ENCODE measurements around the gene KIF6.

The KIF6 gene

DNA sequence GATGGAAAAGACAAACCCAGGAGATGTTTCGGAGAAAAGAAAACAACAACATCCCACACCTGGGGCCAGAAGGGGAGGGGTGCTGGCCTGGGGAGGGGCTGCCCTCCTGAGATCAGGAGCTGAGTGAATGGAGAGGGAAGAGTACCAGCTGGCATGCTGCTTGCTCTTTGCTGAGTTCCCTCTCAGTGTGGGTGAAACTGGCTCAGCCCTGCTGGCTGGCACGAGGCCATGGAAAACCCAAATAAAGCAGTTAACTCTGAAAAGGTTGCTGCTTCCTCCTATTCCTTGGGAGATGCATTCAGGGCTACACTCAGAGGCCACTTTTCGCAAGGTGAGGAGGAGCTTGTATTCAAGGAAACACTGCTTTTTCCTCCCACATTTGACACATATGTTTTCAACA is 394.7 kb downstream of the KIF6 start:
- TF ChIP-seq, protein P1, sequence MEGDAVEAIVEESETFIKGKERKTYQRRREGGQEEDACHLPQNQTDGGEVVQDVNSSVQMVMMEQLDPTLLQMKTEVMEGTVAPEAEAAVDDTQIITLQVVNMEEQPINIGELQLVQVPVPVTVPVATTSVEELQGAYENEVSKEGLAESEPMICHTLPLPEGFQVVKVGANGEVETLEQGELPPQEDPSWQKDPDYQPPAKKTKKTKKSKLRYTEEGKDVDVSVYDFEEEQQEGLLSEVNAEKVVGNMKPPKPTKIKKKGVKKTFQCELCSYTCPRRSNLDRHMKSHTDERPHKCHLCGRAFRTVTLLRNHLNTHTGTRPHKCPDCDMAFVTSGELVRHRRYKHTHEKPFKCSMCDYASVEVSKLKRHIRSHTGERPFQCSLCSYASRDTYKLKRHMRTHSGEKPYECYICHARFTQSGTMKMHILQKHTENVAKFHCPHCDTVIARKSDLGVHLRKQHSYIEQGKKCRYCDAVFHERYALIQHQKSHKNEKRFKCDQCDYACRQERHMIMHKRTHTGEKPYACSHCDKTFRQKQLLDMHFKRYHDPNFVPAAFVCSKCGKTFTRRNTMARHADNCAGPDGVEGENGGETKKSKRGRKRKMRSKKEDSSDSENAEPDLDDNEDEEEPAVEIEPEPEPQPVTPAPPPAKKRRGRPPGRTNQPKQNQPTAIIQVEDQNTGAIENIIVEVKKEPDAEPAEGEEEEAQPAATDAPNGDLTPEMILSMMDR (IDR thresholded peaks at IDR 0.05): no peak
- DNase-seq (ENCODE audit: low spot score): no peak
- H3K27ac ChIP-seq: no peak overlapping the region
- no peak overlapping the region for H3K4me3 ChIP-seq

DNA sequence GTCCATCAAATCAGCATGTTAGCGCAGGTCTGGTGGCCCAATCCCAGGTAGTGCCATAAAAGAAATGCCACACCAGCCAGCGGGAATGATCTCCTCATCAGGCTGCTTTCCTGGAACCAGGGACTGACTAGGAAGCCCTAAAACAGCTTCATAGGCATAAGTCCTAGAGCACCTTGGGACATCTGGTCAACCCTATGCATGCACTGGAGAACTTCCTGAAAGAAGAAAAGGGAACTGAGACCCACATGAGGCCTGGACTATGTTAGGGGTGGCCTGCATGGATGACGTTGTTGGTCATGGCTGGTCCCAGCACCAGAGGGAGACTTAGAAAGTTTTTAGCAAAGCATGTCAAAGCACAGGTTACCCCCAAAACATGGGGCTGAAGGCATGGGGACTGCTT is 395.2 kb downstream of the KIF6 start:
- Histone ChIP-seq H3K27ac (no peak overlapping the region), H3K4me3 (no peak overlapping the region)
- TF ChIP-seq, protein P1 (IDR thresholded peaks at IDR 0.05): no peak
- no peak for DNase-seq (ENCODE audit: low spot score)

DNA sequence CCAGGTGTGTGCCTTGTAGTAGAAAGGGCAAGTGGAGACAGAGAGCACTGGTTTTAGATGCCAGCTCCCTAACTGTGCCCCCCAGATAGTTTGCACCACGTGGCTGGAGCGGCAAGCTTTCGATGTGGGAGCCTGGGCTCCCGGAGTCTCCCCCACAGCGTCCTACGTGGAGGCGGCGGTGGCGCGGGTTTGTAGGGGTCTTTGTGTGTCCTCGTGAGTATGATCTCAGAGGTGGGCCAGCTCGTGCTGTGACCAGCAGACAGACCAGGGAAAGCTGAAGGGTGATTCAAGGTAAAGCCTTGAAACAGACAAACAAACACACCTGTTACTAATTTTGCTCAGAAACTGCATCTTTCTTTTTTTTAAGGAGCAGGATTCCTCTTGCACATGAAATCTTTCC is 397.1 kb downstream of the KIF6 start:
- TF ChIP-seq, protein P1 (IDR thresholded peaks at IDR 0.05): no peak
- H3K27ac ChIP-seq: no peak overlapping the region
- no peak overlapping the region for H3K4me3 ChIP-seq
- DNase-seq (ENCODE audit: low spot score): no peak

DNA sequence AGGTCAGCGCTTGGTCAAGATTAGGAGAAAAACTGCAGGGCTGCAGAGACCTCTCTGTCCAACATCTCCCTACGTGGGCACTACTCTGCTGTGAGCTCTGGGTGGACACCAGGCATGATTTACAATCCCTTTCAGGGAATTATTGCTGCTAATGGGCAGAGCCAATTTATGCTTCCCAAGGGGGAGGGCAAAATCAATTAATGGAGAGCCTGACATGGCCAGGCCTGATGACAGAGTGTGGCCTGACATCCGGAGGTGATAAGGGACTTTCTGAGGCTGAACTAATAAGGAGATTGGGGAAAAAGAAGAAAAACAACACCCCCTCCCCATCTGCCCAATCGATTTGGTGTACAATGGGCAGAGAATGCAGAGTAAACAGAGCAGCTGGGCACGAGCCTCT is 397.7 kb downstream of the KIF6 start:
- TF ChIP-seq, protein P1 (IDR thresholded peaks at IDR 0.05): no peak
- H3K4me3 ChIP-seq: no peak overlapping the region
- DNase-seq (ENCODE audit: low spot score): no peak
- H3K27ac ChIP-seq: no peak overlapping the region

DNA sequence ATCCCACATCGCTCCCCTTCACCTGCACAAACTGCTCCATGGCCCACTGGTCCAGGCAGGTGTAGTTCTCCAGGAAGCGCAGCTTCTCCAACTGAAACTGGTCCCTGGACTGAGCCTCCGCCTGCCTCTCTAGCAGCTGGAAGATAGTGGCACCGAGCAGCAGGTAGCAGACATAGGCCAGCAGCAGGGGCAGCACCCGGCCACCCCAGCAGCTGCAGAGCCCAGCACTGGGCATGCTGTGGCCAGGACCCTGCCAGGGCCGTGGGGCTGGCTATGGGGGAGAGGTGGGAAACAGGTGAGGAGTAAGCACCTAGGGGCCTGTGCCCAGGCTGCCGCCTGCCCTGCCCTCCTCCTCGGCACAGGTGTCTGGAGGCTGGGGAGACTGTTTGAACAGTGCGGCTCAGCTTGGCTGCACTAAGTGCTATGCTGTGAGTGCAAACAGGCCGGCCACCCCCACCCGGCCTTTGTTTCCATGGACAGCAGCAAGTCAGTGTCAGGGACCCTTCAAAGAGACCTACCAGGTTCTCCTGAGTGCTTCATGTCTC is 402.8 kb downstream of the KIF6 start, which contains the start of gene KCNK16:
TSS of gene KCNK16 (minus strand) at position 397 of the 545 bp plus-strand sequence. CDS start at position 235, 162 bp downstream.
- H3K27ac ChIP-seq: no peak within 1 kb of the TSS
- DNase-seq (ENCODE audit: low spot score): no peak

DNA sequence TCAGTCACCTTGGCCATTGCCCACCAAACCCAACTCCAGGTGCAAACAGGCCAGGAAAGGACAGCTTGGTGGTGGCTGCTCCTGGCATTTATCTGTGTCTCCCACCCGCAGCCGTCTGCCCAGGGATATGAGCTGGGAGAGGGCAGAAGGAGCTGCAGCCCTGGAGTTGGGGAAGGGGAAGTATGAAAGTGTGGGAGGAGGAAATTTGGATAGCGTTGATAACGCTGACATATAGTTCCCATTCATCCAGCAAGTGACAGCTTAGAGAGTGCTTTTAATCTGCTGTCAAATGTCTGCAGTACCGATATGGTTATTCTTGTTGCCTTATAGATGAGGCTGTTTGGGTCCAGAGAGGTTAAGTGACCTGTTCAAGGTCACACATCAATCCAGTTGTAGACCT is 403.4 kb downstream of the KIF6 start:
- H3K27ac ChIP-seq: no peak overlapping the region
- DNase-seq (ENCODE audit: low spot score): no peak
- no peak overlapping the region for H3K4me3 ChIP-seq
- TF ChIP-seq, protein P1 (IDR thresholded peaks at IDR 0.05): no peak

More for the DNA sequence above, 402.8 kb downstream of the KIF6 start, which contains the start of gene KCNK16:
- TF ChIP-seq, protein P1 (IDR thresholded peaks at IDR 0.05): no peak
- H3K4me3 ChIP-seq: no peak within 1 kb of the TSS

DNA sequence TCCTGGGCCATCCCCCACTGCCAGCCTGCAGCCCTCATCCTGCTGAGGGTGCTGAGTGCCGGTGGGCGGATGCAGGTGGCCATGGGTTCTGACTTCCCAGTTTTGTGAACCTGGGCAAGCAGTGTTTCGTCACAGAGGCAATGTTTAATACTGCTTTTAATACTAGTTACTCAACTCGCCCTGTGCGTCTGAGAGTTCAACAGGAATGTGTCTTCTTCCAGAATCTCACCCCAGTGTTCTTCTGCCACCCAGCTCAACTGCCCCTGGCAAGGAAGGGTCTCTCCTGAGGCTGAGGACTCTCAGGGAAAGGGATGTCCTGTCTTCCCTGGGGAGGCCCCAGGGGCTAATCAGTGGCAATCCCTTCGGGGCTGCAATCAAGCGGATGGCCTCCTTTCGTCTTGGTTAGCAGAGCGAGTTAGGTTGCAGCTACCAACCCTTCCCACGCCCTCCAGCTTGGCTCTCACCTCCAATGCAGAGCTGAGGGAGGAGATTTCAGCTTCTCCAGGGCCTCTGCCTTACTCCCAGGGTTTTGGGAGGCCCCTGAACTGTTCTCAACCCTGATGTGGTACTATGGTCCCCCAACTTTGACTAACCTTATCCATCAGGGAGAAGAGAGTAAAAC is 404.7 kb downstream of the KIF6 start:
- no peak for DNase-seq (ENCODE audit: low spot score)
- Histone ChIP-seq H3K4me3 (no peak overlapping the region), H3K27ac (peak overlapping the region; percentile 70 to 73)
- TF ChIP-seq, protein P1 (IDR thresholded peaks at IDR 0.05): no peak
